ENCODE results near the gene RNF144B.

Gene RNF144B

GRCh38 chr6:18488004-18488403 lies 100.9 kb downstream of the RNF144B start:
- TF ChIP-seq POLR2A (IDR thresholded peaks at IDR 0.05; ENCODE audit: low read depth, low read length) (no peak), SPI1 (IDR thresholded peaks at IDR 0.05; ENCODE audit: low read depth, low read length) (no peak), POLR2AphosphoS5 (IDR thresholded peaks at IDR 0.05; ENCODE audit: low read depth, low read length) (no peak), PAX5 (IDR thresholded peaks at IDR 0.05; ENCODE audit: insufficient read depth, low read length, severe bottlenecking) (no peak), TAF1 (IDR thresholded peaks at IDR 0.05; ENCODE audit: low read depth, low read length) (no peak), POU2F2 (IDR thresholded peaks at IDR 0.05; ENCODE audit: low read depth, low read length) (no peak)
- DNase-seq (ENCODE audit: insufficient read length, low spot score) (no peak), FAIRE-seq (no peak)

GRCh38 chr6:18488526-18489270 lies 101.5 kb downstream of the RNF144B start:
- no peak for TF ChIP-seq POLR2AphosphoS5 (IDR thresholded peaks at IDR 0.05; ENCODE audit: low read depth, low read length)
- no peak for TF ChIP-seq PAX5 (IDR thresholded peaks at IDR 0.05; ENCODE audit: insufficient read depth, low read length, severe bottlenecking)
- TF ChIP-seq POU2F2 (IDR thresholded peaks at IDR 0.05; ENCODE audit: low read depth, low read length), result no peak
- no peak for TF ChIP-seq SPI1 (IDR thresholded peaks at IDR 0.05; ENCODE audit: low read depth, low read length)
- no peak for TF ChIP-seq TAF1 (IDR thresholded peaks at IDR 0.05; ENCODE audit: low read depth, low read length)
- no peak for TF ChIP-seq POLR2A (IDR thresholded peaks at IDR 0.05; ENCODE audit: low read depth, low read length)
- DNase-seq (ENCODE audit: insufficient read length, low spot score) (no peak), FAIRE-seq (no peak)

DNA sequence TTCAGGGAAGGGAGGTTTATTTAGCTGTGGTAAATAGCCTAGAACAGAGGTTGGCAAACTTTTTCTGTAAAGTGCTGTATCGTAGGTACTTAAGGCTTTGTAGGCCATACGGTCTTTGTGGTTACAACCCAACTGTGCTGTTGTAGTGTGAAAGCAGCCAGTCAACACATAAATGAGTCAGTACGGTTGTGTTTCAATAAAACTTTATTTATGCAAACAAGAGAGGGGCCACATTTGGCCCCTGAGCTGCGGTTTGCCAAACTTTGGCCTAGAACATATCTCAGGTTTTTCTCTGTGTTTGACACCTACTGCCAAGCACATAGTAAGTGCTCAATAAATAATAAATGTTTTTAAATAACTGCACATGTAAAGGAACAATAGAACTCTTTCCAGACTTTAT lies 102.2 kb downstream of the RNF144B start:
- FAIRE-seq (no peak), DNase-seq (ENCODE audit: insufficient read length, low spot score) (no peak)
- TF ChIP-seq PAX5 (IDR thresholded peaks at IDR 0.05; ENCODE audit: insufficient read depth, low read length, severe bottlenecking), result no peak
- no peak for TF ChIP-seq SPI1 (IDR thresholded peaks at IDR 0.05; ENCODE audit: low read depth, low read length)
- no peak for TF ChIP-seq TAF1 (IDR thresholded peaks at IDR 0.05; ENCODE audit: low read depth, low read length)
- no peak for TF ChIP-seq POU2F2 (IDR thresholded peaks at IDR 0.05; ENCODE audit: low read depth, low read length)
- TF ChIP-seq POLR2A (IDR thresholded peaks at IDR 0.05; ENCODE audit: low read depth, low read length), result no peak
- no peak for TF ChIP-seq POLR2AphosphoS5 (IDR thresholded peaks at IDR 0.05; ENCODE audit: low read depth, low read length)

DNA sequence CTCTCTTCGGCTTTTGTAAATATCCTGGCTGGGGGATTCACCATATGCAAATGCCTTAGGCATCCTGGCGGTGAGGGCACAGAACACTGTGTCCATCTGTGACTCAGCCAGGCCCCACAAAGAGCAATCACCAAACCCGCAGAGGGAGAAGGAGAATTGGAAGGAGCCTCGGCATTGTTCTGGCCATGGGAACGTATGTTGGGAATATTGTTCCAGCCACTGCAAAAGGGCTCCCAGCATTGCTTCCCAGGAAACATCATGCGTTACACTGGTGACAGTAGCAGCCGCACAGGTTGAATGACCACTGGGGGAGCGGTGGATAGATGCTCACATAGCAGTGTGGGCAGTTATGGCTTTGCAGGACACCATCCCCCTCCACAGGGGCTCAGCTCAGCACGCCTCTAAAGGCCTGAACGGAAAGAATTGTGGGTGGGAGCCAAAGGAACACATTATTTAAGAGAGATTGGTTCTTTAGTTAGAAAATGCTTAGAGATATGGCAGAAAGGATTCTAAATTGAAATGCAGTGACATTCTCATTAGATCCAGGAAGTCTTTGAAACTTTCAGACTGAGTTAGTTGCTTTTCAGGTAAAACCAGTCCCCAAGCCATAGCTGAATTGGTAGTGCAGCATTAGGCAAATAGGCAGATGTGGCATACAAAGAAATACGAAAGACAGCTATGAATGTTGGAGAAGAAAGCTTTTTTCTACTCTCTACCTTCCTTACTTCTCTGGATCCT lies 104.3 kb downstream of the RNF144B start:
- FAIRE-seq, result no peak
- no peak for DNase-seq (ENCODE audit: insufficient read length, low spot score)
- no peak for TF ChIP-seq SPI1 (IDR thresholded peaks at IDR 0.05; ENCODE audit: low read depth, low read length)
- no peak for TF ChIP-seq PAX5 (IDR thresholded peaks at IDR 0.05; ENCODE audit: insufficient read depth, low read length, severe bottlenecking)
- TF ChIP-seq POLR2A (IDR thresholded peaks at IDR 0.05; ENCODE audit: low read depth, low read length), result no peak

GRCh38 chr6:18492972-18493371 lies 105.8 kb downstream of the RNF144B start:
- no peak for DNase-seq (ENCODE audit: insufficient read length, low spot score)
- no peak for FAIRE-seq
- TF ChIP-seq POLR2AphosphoS5 (IDR thresholded peaks at IDR 0.05; ENCODE audit: low read depth, low read length), result no peak
- no peak for TF ChIP-seq TAF1 (IDR thresholded peaks at IDR 0.05; ENCODE audit: low read depth, low read length)
- no peak for TF ChIP-seq PAX5 (IDR thresholded peaks at IDR 0.05; ENCODE audit: insufficient read depth, low read length, severe bottlenecking)
- TF ChIP-seq POLR2A (IDR thresholded peaks at IDR 0.05; ENCODE audit: low read depth, low read length), result no peak
- TF ChIP-seq POU2F2 (IDR thresholded peaks at IDR 0.05; ENCODE audit: low read depth, low read length), result no peak
- no peak for TF ChIP-seq SPI1 (IDR thresholded peaks at IDR 0.05; ENCODE audit: low read depth, low read length)

DNA sequence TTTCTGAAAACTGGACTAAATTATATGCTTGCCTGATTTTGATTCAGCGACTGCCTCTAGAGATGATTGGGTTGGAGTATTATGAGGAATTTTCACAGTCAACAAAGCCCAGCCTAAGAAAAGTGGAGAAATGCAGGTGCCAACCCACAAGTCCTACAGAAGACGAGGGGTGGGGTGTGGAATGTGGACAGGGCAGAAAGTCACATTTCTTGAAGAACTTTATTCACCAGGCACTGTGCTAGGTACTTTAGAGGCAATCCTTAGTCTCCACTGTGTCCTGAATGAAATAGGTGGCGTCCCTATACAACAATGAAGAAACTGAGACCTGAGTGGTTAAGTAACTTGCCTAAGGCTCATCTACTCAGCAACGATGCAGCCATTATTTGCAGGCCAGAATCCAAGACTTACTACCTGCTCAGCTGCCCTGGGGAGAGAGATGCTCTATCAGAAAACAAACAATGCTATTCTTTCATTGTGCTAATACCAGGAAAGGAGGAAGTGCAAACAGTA lies 106.3 kb downstream of the RNF144B start:
- no peak for FAIRE-seq
- TF ChIP-seq PAX5 (IDR thresholded peaks at IDR 0.05; ENCODE audit: insufficient read depth, low read length, severe bottlenecking), result no peak
- no peak for TF ChIP-seq TAF1 (IDR thresholded peaks at IDR 0.05; ENCODE audit: low read depth, low read length)
- TF ChIP-seq SPI1 (IDR thresholded peaks at IDR 0.05; ENCODE audit: low read depth, low read length), result peak; percentile 18; the same call in 1 of the 2 replicates
- DNase-seq (ENCODE audit: insufficient read length, low spot score), result no peak

- no peak for TF ChIP-seq TAF1 (IDR thresholded peaks at IDR 0.05; ENCODE audit: low read depth, low read length)
- DNase-seq (ENCODE audit: insufficient read length, low spot score) (no peak), FAIRE-seq (no peak)
Observed at GRCh38 chr6:18493925-18494324, 106.8 kb downstream of the RNF144B start.

DNA sequence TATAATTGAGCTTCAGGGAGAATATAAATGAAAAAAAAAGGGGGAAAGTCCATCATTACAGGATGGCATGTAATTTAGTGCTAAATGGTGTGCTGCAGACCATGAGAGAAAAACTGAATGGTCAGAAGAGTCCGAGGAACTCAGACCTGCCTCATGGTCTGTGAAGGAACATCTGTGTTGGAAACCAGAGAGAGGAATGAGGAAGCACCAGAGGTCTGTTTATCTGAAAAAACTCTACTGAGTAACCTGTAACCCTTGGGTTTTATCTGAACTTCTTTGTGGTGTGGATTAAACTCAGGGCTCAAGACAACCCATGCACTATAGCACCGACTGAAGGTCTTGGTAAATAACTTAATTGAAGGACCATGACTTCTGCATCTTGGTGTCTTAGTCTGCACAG lies 108.1 kb downstream of the RNF144B start:
- TF ChIP-seq POLR2A (IDR thresholded peaks at IDR 0.05; ENCODE audit: low read depth, low read length) (no peak), SPI1 (IDR thresholded peaks at IDR 0.05; ENCODE audit: low read depth, low read length) (no peak), POU2F2 (IDR thresholded peaks at IDR 0.05; ENCODE audit: low read depth, low read length) (no peak), POLR2AphosphoS5 (IDR thresholded peaks at IDR 0.05; ENCODE audit: low read depth, low read length) (no peak), TAF1 (IDR thresholded peaks at IDR 0.05; ENCODE audit: low read depth, low read length) (no peak), PAX5 (IDR thresholded peaks at IDR 0.05; ENCODE audit: insufficient read depth, low read length, severe bottlenecking) (no peak)
- DNase-seq (ENCODE audit: insufficient read length, low spot score), result no peak
- FAIRE-seq, result no peak

- no peak for FAIRE-seq
- DNase-seq (ENCODE audit: insufficient read length, low spot score), result no peak
- TF ChIP-seq POLR2AphosphoS5 (IDR thresholded peaks at IDR 0.05; ENCODE audit: low read depth, low read length), result no peak
- no peak for TF ChIP-seq SPI1 (IDR thresholded peaks at IDR 0.05; ENCODE audit: low read depth, low read length)
- no peak for TF ChIP-seq POU2F2 (IDR thresholded peaks at IDR 0.05; ENCODE audit: low read depth, low read length)
- TF ChIP-seq TAF1 (IDR thresholded peaks at IDR 0.05; ENCODE audit: low read depth, low read length), result no peak
- no peak for TF ChIP-seq PAX5 (IDR thresholded peaks at IDR 0.05; ENCODE audit: insufficient read depth, low read length, severe bottlenecking)
- no peak for TF ChIP-seq POLR2A (IDR thresholded peaks at IDR 0.05; ENCODE audit: low read depth, low read length)
Observed at GRCh38 chr6:18496462-18496861, 109.3 kb downstream of the RNF144B start.

DNA sequence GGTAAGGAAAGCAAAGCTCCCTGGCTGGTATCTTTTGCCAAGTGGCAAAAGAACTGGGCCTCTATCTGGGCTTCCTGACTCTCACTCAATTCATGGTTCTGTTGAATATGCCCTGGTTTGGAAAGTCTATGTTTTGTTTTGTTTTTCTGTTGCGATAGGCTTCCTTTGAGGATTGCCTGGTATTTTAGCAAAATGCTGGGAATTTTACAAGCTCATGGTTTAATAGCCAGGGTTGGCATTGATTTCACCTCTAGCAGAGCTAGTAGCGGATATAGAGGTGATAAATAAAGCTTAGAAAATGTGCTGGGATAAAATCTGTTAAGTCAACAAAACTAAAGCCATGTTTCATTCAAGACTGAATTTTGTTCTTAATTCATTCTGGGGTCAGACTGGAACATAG lies 109.9 kb downstream of the RNF144B start:
- no peak for FAIRE-seq
- TF ChIP-seq POLR2AphosphoS5 (IDR thresholded peaks at IDR 0.05; ENCODE audit: low read depth, low read length) (no peak), POU2F2 (IDR thresholded peaks at IDR 0.05; ENCODE audit: low read depth, low read length) (no peak), POLR2A (IDR thresholded peaks at IDR 0.05; ENCODE audit: low read depth, low read length) (no peak), TAF1 (IDR thresholded peaks at IDR 0.05; ENCODE audit: low read depth, low read length) (no peak), PAX5 (IDR thresholded peaks at IDR 0.05; ENCODE audit: insufficient read depth, low read length, severe bottlenecking) (no peak), SPI1 (IDR thresholded peaks at IDR 0.05; ENCODE audit: low read depth, low read length) (no peak)
- DNase-seq (ENCODE audit: insufficient read length, low spot score), result no peak

Measured in GM12891 (cell line).